CD4-positive, alpha-beta memory T cell (primary cell): ENCODE results near the gene PTGDS. TPM values are rescaled to one million over a fixed set of nuclear protein-coding genes. Genes with fewer than 3 reads are reported as not detected.

Experiments
- CTCF ChIA-PET: fragments of 350-600 bp; sonication (Branson Sonifier 250); formaldehyde crosslinking; loops from one replicate; lab custom pipeline; 2021; ENCODE audit warnings: inconsistent platforms; ENCODE audit not compliant: partially characterized antibody; lab: Charles Lee
- POLR2A ChIA-PET: fragments of 350-600 bp; sonication (Branson Sonifier 250); formaldehyde crosslinking; loops from one replicate; lab custom pipeline; 2021; ENCODE audit not compliant: partially characterized antibody; lab: Charles Lee
- DNase-seq, 5 donors: peaks; one replicate each; pipeline versions ENCODE4 v3.0.0 to v3.0.0-alpha.2; 2020 to 2022; ENCODE audit warnings: mixed read lengths in 1 of 5
- H3K27ac ChIP-seq: one replicate; pipeline ENCODE4 v1.7.0; 2013; ENCODE audit warnings: low read depth, low read length
- H3K27me3 ChIP-seq: 2 replicates; pipeline ENCODE4 v1.7.0; 2013; ENCODE audit warnings: mild to moderate bottlenecking, low read length, moderate library complexity; ENCODE audit not compliant: insufficient read depth
- H3K36me3 ChIP-seq: 2 replicates; pipeline ENCODE4 v1.7.0; 2013; ENCODE audit warnings: mild to moderate bottlenecking, low read length, moderate library complexity; ENCODE audit not compliant: insufficient read depth
- H3K4me1 ChIP-seq: 2 replicates; pipeline ENCODE4 v1.7.0; 2013; ENCODE audit warnings: mild to moderate bottlenecking, low read length, moderate library complexity; ENCODE audit not compliant: insufficient read depth
- H3K4me3 ChIP-seq, 2 donors: one replicate each; pipeline ENCODE4 v1.7.0; 2013; ENCODE audit warnings: low read length in 2 of 2, mild to moderate bottlenecking in 1 of 2
- H3K9me3 ChIP-seq, 2 donors: one replicate each; pipeline ENCODE4 v1.7.0; 2013; ENCODE audit warnings: low read length in 2 of 2, control low read depth in 1 of 2; ENCODE audit not compliant: control insufficient read depth in 1 of 2
- H3K27ac Mint-ChIP-seq, 7 donors: one replicate each; pipeline ENCODE4 v1.8.0; 2020 to 2021; ENCODE audit warnings: mixed read lengths in 7 of 7, mild to moderate bottlenecking in 6 of 7, inconsistent platforms in 3 of 7, moderate library complexity in 3 of 7
- H3K27me3 Mint-ChIP-seq, 2 donors: one replicate each; pipeline ENCODE4 v1.8.0; 2020 to 2021; ENCODE audit warnings: mixed read lengths in 2 of 2
- H3K36me3 Mint-ChIP-seq, 2 donors: one replicate each; pipeline ENCODE4 v1.8.0; 2020 to 2021; ENCODE audit warnings: mixed read lengths in 2 of 2, inconsistent platforms in 1 of 2, mild to moderate bottlenecking in 1 of 2
- H3K4me1 Mint-ChIP-seq, 4 donors: one replicate each; pipeline ENCODE4 v1.8.0; 2020 to 2021; ENCODE audit warnings: mixed read lengths in 4 of 4, mild to moderate bottlenecking in 1 of 4
- H3K4me3 Mint-ChIP-seq, 8 donors: one replicate each; pipeline ENCODE4 v1.8.0; 2020 to 2021; ENCODE audit warnings: mixed read lengths in 8 of 8, mild to moderate bottlenecking in 7 of 8, moderate library complexity in 6 of 8, inconsistent platforms in 3 of 8
- H3K9me3 Mint-ChIP-seq, 8 donors: one replicate each; pipeline ENCODE4 v1.8.0; 2020 to 2021; ENCODE audit warnings: mixed read lengths in 8 of 8, mild to moderate bottlenecking in 5 of 8, inconsistent platforms in 3 of 8, moderate library complexity in 1 of 8
- intact Hi-C: fragments of 100-400 bp; cut with micrococcal nuclease; formaldehyde crosslinking; loops from one replicate; pipeline ENCODE4 v1.15.1; 2023
- polyA plus RNA-seq, 2 donors: library from polyadenylated mRNA; unstranded; fragments of 300-500 nt; fragmentation: Illumina TruSeq; gene quantifications; one replicate each; pipeline ENCODE4 v1.2.3, GENCODE V29; 2021
- total RNA-seq, 2 experiments: library from RNA; stranded (reverse); gene quantifications; one replicate each; pipeline ENCODE4 v1.2.3, GENCODE V29; 2021

PTGDS gene
- total and polyA plus RNA-seq, 4 experiments from 2014 or later: 1.7 to 5.1 (median 4.3) TPM

DNA sequence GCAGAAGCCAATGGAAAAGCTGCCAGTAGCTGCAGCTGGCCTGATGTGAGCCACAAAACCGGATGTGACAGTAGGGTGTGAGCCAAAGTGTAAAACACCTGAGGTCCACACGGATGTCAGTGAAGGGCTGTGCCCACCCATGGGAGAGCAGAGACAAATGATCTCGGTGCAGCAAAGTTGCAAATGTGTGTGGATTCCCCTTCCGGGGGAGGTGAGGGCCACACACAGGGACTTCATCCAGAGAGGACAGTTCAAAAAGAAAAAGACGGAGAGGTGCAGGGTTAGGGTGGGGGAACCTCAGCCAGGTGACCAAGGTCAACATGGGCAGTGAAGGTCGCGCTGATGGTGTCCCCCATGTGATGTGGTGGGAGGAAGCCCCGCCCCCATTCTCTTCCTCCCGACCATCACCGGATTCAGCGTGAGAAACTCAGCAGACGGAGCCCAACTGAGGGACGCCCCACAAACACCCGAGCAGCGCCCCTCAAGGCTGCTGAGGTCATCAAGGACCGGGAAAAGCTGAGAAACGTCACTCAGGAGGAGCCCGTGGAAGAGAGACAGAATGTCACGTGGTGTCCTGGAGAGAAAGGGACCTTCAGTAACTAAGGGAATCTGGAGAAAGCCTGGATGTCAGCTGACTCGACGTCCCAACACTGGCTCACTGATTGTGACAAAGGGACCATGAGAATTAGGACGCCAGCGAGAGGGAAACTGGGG is 11.4 kb upstream of the PTGDS start:
- Mint-ChIP-seq H3K9me3 (no peaks in the 10 kb centered on the region), H3K4me1 (peaks cover 19 to 38% (median 30%) of the 10 kb centered on the region in 4 donors), H3K27me3 (no peaks in the 10 kb centered on the region), H3K4me3 (peak overlapping the region; percentile 70 to 86 (median 79)), H3K36me3 (no peaks in the 10 kb centered on the region), H3K27ac (peak overlapping the region; percentile 77 to 91 (median 88))
- no peaks in the 10 kb centered on the region for H3K27me3 ChIP-seq
- H3K4me1 ChIP-seq: peaks cover 47% of the 10 kb centered on the region
- H3K27ac ChIP-seq: peak overlapping the region; percentile 42
- no peaks in the 10 kb centered on the region for H3K9me3 ChIP-seq
- DNase-seq: peak; percentile 41 to 71 (median 48)
- intact Hi-C loops: no loop called here
- CTCF ChIA-PET: interaction anchor here (1.4 to 2.2 kb wide), 3 partner anchors 18 to 174 kb away, joined by 3 to 6 read pairs (median 5); no protein-coding TSS in a partner anchor
- no peaks in the 10 kb centered on the region for H3K36me3 ChIP-seq
- POLR2A ChIA-PET: interaction anchor here (1.4 to 9.2 kb wide), 4 partner anchors 9 to 26 kb away, joined by 3 to 75 read pairs (median 10); partner anchors contain the start of gene PAXX
- no peak overlapping the region for H3K4me3 ChIP-seq

- H3K4me1 Mint-ChIP-seq: peaks cover 14 to 25% (median 19%) of the 10 kb centered on the region in 4 donors
- no peak overlapping the region for H3K4me3 Mint-ChIP-seq
- H3K36me3 ChIP-seq: no peaks in the 10 kb centered on the region
- H3K4me3 ChIP-seq: no peak overlapping the region
- H3K9me3 ChIP-seq: no peaks in the 10 kb centered on the region
- no peaks in the 10 kb centered on the region for H3K27me3 ChIP-seq
- H3K27me3 Mint-ChIP-seq: no peaks in the 10 kb centered on the region
- intact Hi-C loops: no loop called here
- no peaks in the 10 kb centered on the region for H3K9me3 Mint-ChIP-seq
- POLR2A ChIA-PET: interaction anchor here (1.1 to 1.7 kb wide), 2 partner anchors 8 to 10 kb away, joined by 4 to 7 read pairs; no protein-coding TSS in a partner anchor
- DNase-seq: no peak
- H3K27ac Mint-ChIP-seq: no peak overlapping the region
- CTCF ChIA-PET: interaction anchor here (1.1 kb wide), 1 partner anchor 16 kb away, joined by 3 read pairs; no protein-coding TSS in a partner anchor
- H3K27ac ChIP-seq: no peak overlapping the region
- no peaks in the 10 kb centered on the region for H3K36me3 Mint-ChIP-seq
- peaks cover 30% of the 10 kb centered on the region for H3K4me1 ChIP-seq
Observed at GRCh38 chr9:136968333-136969127, 8.8 kb upstream of the PTGDS start.

DNA sequence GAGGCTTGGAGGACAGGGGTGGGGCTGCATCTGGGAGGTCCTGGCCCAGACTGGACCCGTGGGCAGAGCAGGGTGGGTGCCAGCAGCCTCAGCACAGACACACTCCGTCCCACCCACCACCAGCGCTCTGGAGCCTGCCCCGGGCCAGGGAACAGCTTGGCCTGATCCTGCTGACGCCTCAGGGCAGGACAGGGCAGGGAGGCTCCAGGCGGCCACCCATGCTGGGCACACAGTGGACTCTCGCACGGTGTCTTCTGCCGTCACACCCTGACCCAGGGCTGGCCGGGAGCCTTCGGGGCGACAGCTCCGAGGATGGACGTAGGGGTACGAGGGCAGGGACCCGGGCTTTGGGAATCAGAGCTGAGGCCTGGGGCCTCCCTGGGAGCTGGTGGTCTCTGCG is 8.2 kb upstream of the PTGDS start:
- Mint-ChIP-seq H3K27ac (no peak overlapping the region), H3K4me3 (no peak overlapping the region), H3K36me3 (no peaks in the 10 kb centered on the region), H3K27me3 (no peaks in the 10 kb centered on the region), H3K4me1 (peaks cover 14 to 28% (median 21%) of the 10 kb centered on the region in 4 donors), H3K9me3 (no peaks in the 10 kb centered on the region)
- no peak for DNase-seq
- ChIA-PET POLR2A (interaction anchor here (1.1 to 1.7 kb wide), 2 partner anchors 9 kb away, joined by 4 to 7 read pairs; no protein-coding TSS in a partner anchor), CTCF (interaction anchor here (1.1 kb wide), 1 partner anchor 16 kb away, joined by 3 read pairs; no protein-coding TSS in a partner anchor)
- no peaks in the 10 kb centered on the region for H3K9me3 ChIP-seq
- H3K27me3 ChIP-seq: no peaks in the 10 kb centered on the region
- intact Hi-C loops: no loop called here
- peaks cover 30% of the 10 kb centered on the region for H3K4me1 ChIP-seq
- no peaks in the 10 kb centered on the region for H3K36me3 ChIP-seq
- no peak overlapping the region for H3K27ac ChIP-seq
- no peak overlapping the region for H3K4me3 ChIP-seq

DNA sequence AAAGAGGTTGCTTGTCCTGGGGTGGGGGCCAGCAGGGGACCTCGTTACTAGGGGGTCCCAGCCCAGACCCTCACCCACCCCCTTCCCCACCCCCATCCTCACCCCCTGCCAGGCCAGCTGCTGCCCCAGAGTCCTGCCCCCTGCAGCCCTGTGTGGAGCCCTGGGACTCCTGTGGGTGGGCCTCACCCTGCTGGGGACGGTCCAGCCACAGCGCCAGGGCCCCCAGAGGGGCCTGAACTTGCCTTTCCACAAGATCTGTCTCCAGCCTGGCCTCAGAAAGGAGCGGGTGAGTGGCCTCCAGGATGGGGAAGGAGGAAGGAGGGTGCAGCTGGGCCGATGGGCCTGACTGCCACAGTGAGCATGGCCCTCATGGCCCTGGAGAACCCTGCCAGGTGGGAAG is 7.5 kb upstream of the PTGDS start:
- POLR2A ChIA-PET: no interaction called here
- H3K4me1 ChIP-seq: peaks cover 30% of the 10 kb centered on the region
- H3K27me3 ChIP-seq: no peaks in the 10 kb centered on the region
- Mint-ChIP-seq H3K27ac (no peak overlapping the region), H3K9me3 (no peaks in the 10 kb centered on the region), H3K36me3 (no peaks in the 10 kb centered on the region), H3K4me1 (peaks cover 12 to 28% (median 19%) of the 10 kb centered on the region in 4 donors), H3K27me3 (no peaks in the 10 kb centered on the region), H3K4me3 (no peak overlapping the region)
- no peaks in the 10 kb centered on the region for H3K9me3 ChIP-seq
- no peak overlapping the region for H3K27ac ChIP-seq
- CTCF ChIA-PET: no interaction called here
- H3K4me3 ChIP-seq: no peak overlapping the region
- H3K36me3 ChIP-seq: no peaks in the 10 kb centered on the region
- DNase-seq: no peak
- intact Hi-C loops: loop anchor here (10.0 kb wide), 1 partner anchor 55 kb away; the partner anchor contains the start of gene ABCA2

- intact Hi-C loops: loop anchor here (10.0 kb wide), 1 partner anchor 54 kb away; the partner anchor contains the start of gene ABCA2
- ChIA-PET POLR2A (interaction anchor here (1.1 to 2.2 kb wide), 2 partner anchors 8 to 11 kb away, joined by 3 to 4 read pairs; no protein-coding TSS in a partner anchor), CTCF (no interaction called here)
- Histone ChIP-seq H3K27me3 (no peaks in the 10 kb centered on the region), H3K27ac (no peak overlapping the region), H3K9me3 (no peaks in the 10 kb centered on the region), H3K4me1 (peaks cover 30% of the 10 kb centered on the region), H3K36me3 (no peaks in the 10 kb centered on the region), H3K4me3 (no peak overlapping the region)
- Mint-ChIP-seq H3K4me1 (peaks cover 15 to 28% (median 22%) of the 10 kb centered on the region in 4 donors), H3K27me3 (no peaks in the 10 kb centered on the region), H3K9me3 (no peaks in the 10 kb centered on the region), H3K27ac (no peak overlapping the region), H3K36me3 (no peaks in the 10 kb centered on the region), H3K4me3 (no peak overlapping the region)
- DNase-seq: no peak
Observed at GRCh38 chr9:136970361-136970760, 6.9 kb upstream of the PTGDS start.

DNA sequence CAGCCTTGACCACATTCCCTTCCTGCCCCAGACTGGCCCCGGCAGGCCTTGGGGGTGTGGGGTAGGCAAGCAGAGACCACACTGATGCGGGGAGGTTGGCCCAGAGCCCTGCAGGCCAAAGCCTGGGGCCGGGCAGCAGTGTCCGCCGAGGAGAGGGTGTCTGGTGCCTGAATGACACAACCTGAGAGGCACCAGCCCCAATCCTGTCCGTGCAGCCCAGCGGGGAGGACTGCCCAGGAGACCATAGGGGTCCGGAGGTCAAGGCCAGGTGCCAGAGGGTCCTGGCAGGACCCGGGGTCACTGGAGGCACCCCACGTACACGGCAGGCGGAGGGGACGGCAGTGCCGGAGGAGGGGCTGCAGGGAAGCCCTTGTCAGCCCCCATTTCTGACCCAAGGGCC is 5.6 kb upstream of the PTGDS start:
- H3K9me3 ChIP-seq: no peaks in the 10 kb centered on the region
- Mint-ChIP-seq H3K36me3 (no peaks in the 10 kb centered on the region), H3K27ac (no peak overlapping the region), H3K4me3 (no peak overlapping the region), H3K27me3 (no peaks in the 10 kb centered on the region), H3K9me3 (no peaks in the 10 kb centered on the region), H3K4me1 (peaks cover 11 to 29% (median 20%) of the 10 kb centered on the region in 4 donors)
- H3K27me3 ChIP-seq: no peaks in the 10 kb centered on the region
- no peaks in the 10 kb centered on the region for H3K36me3 ChIP-seq
- no peak for DNase-seq
- POLR2A ChIA-PET: interaction anchor here (0.8 to 2.2 kb wide), 2 partner anchors 10 to 13 kb away, joined by 4 read pairs; no protein-coding TSS in a partner anchor
- H3K4me1 ChIP-seq: peaks cover 30% of the 10 kb centered on the region
- intact Hi-C loops: loop anchor here (10.0 kb wide), 1 partner anchor 53 kb away; the partner anchor contains the start of gene ABCA2
- H3K4me3 ChIP-seq: no peak overlapping the region
- no peak overlapping the region for H3K27ac ChIP-seq
- CTCF ChIA-PET: interaction anchor here (1.3 kb wide), 1 partner anchor 24 kb away, joined by 3 read pairs; no protein-coding TSS in a partner anchor
